Measurements from ENCODE around the gene UGT2B15.
"Not testable (repeated sequence)": the region's sequence is repeated elsewhere in the genome, so short reads cannot be mapped to it uniquely, and the experiment has no call there.

UGT2B15 gene

GRCh38 chr4:68683034-68683433, 12.6 kb upstream of the UGT2B15 start:
- no CpG with 5 or more reads among the region's 5 CpGs for WGBS (ENCODE audit: insufficient coverage, insufficient read length)
- Histone ChIP-seq H3K4me1 (ENCODE audit: control insufficient read depth, insufficient read depth, low read length) (no peaks in the 10 kb centered on the region), H3K9me3 (ENCODE audit: control insufficient read depth, insufficient read depth, low read length) (no peaks in the 10 kb centered on the region), H3K27ac (ENCODE audit: low read length) (no peak overlapping the region), H3K27me3 (ENCODE audit: control insufficient read depth, insufficient read depth, low read length) (no peaks in the 10 kb centered on the region), H3K4me3 (ENCODE audit: low read length) (no peak overlapping the region), H3K36me3 (ENCODE audit: control insufficient read depth, insufficient read depth, low read length) (no peaks in the 10 kb centered on the region)
- DNase-seq (ENCODE audit: low read depth, low spot score): no peak

DNA sequence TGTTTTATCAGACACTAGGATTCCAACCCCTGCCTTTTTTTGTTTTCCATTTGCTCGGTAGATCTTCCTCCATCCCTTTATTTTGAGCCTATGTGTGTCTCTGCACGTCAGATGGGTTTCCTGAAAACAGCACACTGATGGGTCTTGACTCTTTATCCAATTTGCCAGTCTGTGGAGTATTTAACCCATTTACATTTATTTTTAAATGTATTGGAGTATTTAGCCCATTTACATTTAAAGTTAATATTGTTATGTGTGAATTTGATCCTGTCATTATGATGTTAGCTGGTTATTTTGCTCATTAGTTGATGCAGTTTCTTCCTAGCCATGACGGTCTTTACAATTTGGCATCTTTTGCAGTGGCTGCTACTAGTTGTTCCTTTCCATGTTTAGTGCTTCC, 10.8 kb upstream of the UGT2B15 start:
- H3K27ac ChIP-seq (ENCODE audit: low read length); H3K36me3 ChIP-seq (ENCODE audit: control insufficient read depth, insufficient read depth, low read length); H3K4me3 ChIP-seq (ENCODE audit: low read length); DNase-seq (ENCODE audit: low read depth, low spot score); H3K4me1 ChIP-seq (ENCODE audit: control insufficient read depth, insufficient read depth, low read length); H3K27me3 ChIP-seq (ENCODE audit: control insufficient read depth, insufficient read depth, low read length); H3K9me3 ChIP-seq (ENCODE audit: control insufficient read depth, insufficient read depth, low read length): not testable (repeated sequence)
- no CpG with 5 or more reads among the region's 3 CpGs for WGBS (ENCODE audit: insufficient coverage, insufficient read length)

DNA sequence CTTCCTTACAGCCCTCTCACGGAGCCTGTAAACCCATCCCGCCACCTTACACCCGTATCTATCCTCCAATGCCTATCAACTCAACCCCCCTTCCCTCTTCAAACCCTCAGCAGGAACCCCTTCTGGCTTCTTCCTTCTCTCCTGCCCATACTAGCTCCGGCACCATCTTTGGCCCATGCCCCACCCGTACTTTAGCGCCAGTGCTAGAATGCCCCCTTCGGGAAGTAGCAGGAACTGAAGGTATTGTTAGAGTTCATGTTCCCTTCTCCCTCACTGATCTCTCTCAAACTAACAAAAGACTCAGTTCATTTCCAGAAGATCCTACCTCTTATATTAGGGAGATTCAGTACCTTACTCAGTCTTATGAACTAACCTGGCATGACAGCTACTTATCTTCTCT, 2.7 kb upstream of the UGT2B15 start:
- H3K27me3 ChIP-seq (ENCODE audit: control insufficient read depth, insufficient read depth, low read length): no peaks in the 10 kb centered on the region
- 100% methylated on average over 2 of the region's 7 CpGs for WGBS (ENCODE audit: insufficient coverage, insufficient read length)
- no peaks in the 10 kb centered on the region for H3K4me1 ChIP-seq (ENCODE audit: control insufficient read depth, insufficient read depth, low read length)
- no peaks in the 10 kb centered on the region for H3K36me3 ChIP-seq (ENCODE audit: control insufficient read depth, insufficient read depth, low read length)
- H3K9me3 ChIP-seq (ENCODE audit: control insufficient read depth, insufficient read depth, low read length): no peaks in the 10 kb centered on the region
- DNase-seq (ENCODE audit: low read depth, low spot score): no peak
- H3K4me3 ChIP-seq (ENCODE audit: low read length): no peak overlapping the region
- no peak overlapping the region for H3K27ac ChIP-seq (ENCODE audit: low read length)

GRCh38 chr4:68671217-68671616, 765 bp upstream of the UGT2B15 start:
- not testable (repeated sequence) for H3K4me3 ChIP-seq (ENCODE audit: low read length); H3K27me3 ChIP-seq (ENCODE audit: control insufficient read depth, insufficient read depth, low read length); H3K27ac ChIP-seq (ENCODE audit: low read length); H3K9me3 ChIP-seq (ENCODE audit: control insufficient read depth, insufficient read depth, low read length); H3K36me3 ChIP-seq (ENCODE audit: control insufficient read depth, insufficient read depth, low read length); H3K4me1 ChIP-seq (ENCODE audit: control insufficient read depth, insufficient read depth, low read length); DNase-seq (ENCODE audit: low read depth, low spot score)

GRCh38 chr4:68668537-68669163, 1.8 kb downstream of the UGT2B15 start:
- not testable (repeated sequence) for H3K4me3 ChIP-seq (ENCODE audit: low read length); H3K9me3 ChIP-seq (ENCODE audit: control insufficient read depth, insufficient read depth, low read length); DNase-seq (ENCODE audit: low read depth, low spot score); H3K36me3 ChIP-seq (ENCODE audit: control insufficient read depth, insufficient read depth, low read length); H3K27ac ChIP-seq (ENCODE audit: low read length); H3K4me1 ChIP-seq (ENCODE audit: control insufficient read depth, insufficient read depth, low read length); H3K27me3 ChIP-seq (ENCODE audit: control insufficient read depth, insufficient read depth, low read length)

DNA sequence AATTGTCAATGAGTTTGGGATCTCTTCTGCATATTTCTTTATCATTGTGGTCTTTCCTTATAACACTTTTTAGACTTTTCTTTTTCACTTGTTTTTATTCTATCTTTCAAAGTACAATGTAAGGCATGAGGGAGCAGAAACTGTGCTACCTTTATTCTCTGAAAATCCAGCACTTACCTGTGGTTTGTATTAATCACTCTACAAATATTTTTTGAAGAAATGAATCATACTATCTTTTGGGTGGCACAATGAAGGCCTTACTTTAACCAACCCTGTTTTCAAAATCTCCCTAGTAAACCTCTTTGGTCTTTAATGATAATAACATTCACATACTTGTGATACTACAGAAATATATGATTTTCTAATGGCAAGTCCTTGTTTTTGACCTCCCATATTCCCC, 2.9 kb downstream of the UGT2B15 start:
- not testable (repeated sequence) for H3K9me3 ChIP-seq (ENCODE audit: control insufficient read depth, insufficient read depth, low read length); DNase-seq (ENCODE audit: low read depth, low spot score); H3K27me3 ChIP-seq (ENCODE audit: control insufficient read depth, insufficient read depth, low read length); H3K4me3 ChIP-seq (ENCODE audit: low read length); H3K36me3 ChIP-seq (ENCODE audit: control insufficient read depth, insufficient read depth, low read length); H3K4me1 ChIP-seq (ENCODE audit: control insufficient read depth, insufficient read depth, low read length); H3K27ac ChIP-seq (ENCODE audit: low read length)

GRCh38 chr4:68664721-68665120, 5.7 kb downstream of the UGT2B15 start:
- not testable (repeated sequence) for H3K9me3 ChIP-seq (ENCODE audit: control insufficient read depth, insufficient read depth, low read length); H3K4me1 ChIP-seq (ENCODE audit: control insufficient read depth, insufficient read depth, low read length); H3K27me3 ChIP-seq (ENCODE audit: control insufficient read depth, insufficient read depth, low read length); DNase-seq (ENCODE audit: low read depth, low spot score); H3K4me3 ChIP-seq (ENCODE audit: low read length); H3K36me3 ChIP-seq (ENCODE audit: control insufficient read depth, insufficient read depth, low read length); H3K27ac ChIP-seq (ENCODE audit: low read length)
- no CpG with 5 or more reads among the region's 3 CpGs for WGBS (ENCODE audit: insufficient coverage, insufficient read length)

- no CpG with 5 or more reads among the region's 1 CpG for WGBS (ENCODE audit: insufficient coverage, insufficient read length)
- not testable (repeated sequence) for DNase-seq (ENCODE audit: low read depth, low spot score); H3K4me3 ChIP-seq (ENCODE audit: low read length)
Measured at GRCh38 chr4:68662836-68663574, 7.4 kb downstream of the UGT2B15 start.

GRCh38 chr4:68658672-68659071, 11.8 kb downstream of the UGT2B15 start:
- Histone ChIP-seq H3K9me3 (ENCODE audit: control insufficient read depth, insufficient read depth, low read length) (no peaks in the 10 kb centered on the region), H3K27ac (ENCODE audit: low read length) (no peak overlapping the region), H3K4me3 (ENCODE audit: low read length) (no peak overlapping the region), H3K4me1 (ENCODE audit: control insufficient read depth, insufficient read depth, low read length) (no peaks in the 10 kb centered on the region), H3K27me3 (ENCODE audit: control insufficient read depth, insufficient read depth, low read length) (no peaks in the 10 kb centered on the region), H3K36me3 (ENCODE audit: control insufficient read depth, insufficient read depth, low read length) (no peaks in the 10 kb centered on the region)
- DNase-seq (ENCODE audit: low read depth, low spot score): no peak

More at GRCh38 chr4:68662836-68663574, 7.4 kb downstream of the UGT2B15 start:
- H3K9me3 ChIP-seq (ENCODE audit: control insufficient read depth, insufficient read depth, low read length); H3K27me3 ChIP-seq (ENCODE audit: control insufficient read depth, insufficient read depth, low read length); H3K27ac ChIP-seq (ENCODE audit: low read length); H3K4me1 ChIP-seq (ENCODE audit: control insufficient read depth, insufficient read depth, low read length); H3K36me3 ChIP-seq (ENCODE audit: control insufficient read depth, insufficient read depth, low read length): not testable (repeated sequence)

DNA sequence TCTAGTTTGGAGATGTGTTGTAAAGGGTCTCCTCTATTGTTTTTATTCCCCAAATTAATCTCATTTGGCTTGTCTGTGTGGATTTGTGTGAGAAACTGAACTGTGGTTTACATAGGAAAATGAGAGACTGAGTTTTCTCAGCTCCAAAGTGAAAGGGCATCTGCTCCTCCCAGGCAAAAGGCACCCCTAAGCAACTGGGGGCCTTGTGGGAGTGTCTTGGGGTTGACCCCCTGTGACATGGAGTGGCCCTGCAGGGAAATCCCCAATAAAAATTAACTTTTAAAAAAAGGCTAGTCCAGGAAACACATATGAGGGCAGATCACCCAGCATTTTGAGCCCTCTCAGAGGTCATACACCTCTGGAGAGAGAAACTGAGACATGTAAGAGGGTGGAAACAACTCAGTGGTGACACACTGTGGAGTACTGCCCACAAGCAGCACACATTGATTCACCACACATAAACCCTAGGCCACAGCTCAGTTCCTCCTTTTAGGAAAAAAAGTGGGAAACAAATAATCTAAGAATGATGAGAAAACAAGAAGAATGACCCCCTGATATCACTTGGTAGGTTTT, 13.3 kb downstream of the UGT2B15 start:
- not testable (repeated sequence) for DNase-seq (ENCODE audit: low read depth, low spot score); H3K4me3 ChIP-seq (ENCODE audit: low read length); H3K36me3 ChIP-seq (ENCODE audit: control insufficient read depth, insufficient read depth, low read length); H3K27ac ChIP-seq (ENCODE audit: low read length); H3K27me3 ChIP-seq (ENCODE audit: control insufficient read depth, insufficient read depth, low read length); H3K9me3 ChIP-seq (ENCODE audit: control insufficient read depth, insufficient read depth, low read length); H3K4me1 ChIP-seq (ENCODE audit: control insufficient read depth, insufficient read depth, low read length)

DNA sequence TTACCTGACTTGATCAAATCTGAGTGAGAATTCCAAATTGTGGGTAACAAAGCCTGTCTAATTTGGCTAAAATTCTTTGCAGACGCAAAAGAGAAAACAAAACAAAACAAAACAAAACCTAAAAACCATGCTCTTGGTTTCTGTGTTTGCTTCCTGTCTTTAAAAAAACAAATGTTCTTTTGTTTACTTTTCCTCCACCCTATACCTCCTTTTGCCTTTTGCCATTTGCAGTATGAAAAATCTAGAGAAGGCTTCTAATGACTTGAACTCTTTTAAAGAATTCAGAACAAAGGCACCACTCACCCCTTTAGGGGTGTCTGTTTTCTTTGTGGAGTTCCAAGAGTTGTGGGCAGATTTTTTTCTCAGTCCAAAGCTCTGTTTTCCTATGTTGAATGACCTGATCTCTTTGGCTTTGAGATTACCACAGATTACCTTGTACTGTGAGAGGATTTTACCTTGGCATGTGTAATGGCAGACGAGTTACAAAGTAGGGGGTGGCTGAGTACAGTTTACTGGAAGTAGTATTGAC, 13.9 kb downstream of the UGT2B15 start:
- no CpG with 5 or more reads among the region's 2 CpGs for WGBS (ENCODE audit: insufficient coverage, insufficient read length)
- not testable (repeated sequence) for H3K36me3 ChIP-seq (ENCODE audit: control insufficient read depth, insufficient read depth, low read length); H3K4me1 ChIP-seq (ENCODE audit: control insufficient read depth, insufficient read depth, low read length); H3K27ac ChIP-seq (ENCODE audit: low read length); H3K9me3 ChIP-seq (ENCODE audit: control insufficient read depth, insufficient read depth, low read length); DNase-seq (ENCODE audit: low read depth, low spot score); H3K4me3 ChIP-seq (ENCODE audit: low read length); H3K27me3 ChIP-seq (ENCODE audit: control insufficient read depth, insufficient read depth, low read length)
